Activated CD4-positive, alpha-beta T cell treated with anti-CD3 and anti-CD28 coated beads, Interleukin-2, amount 50 U/mL, for 24 hours (primary cell): ENCODE measurements around the gene ITPKB.

Source experiments
- DNase-seq, 2 donors: peaks; one replicate each; pipeline ENCODE4 v3.0.0-alpha.2; 2020; ENCODE audit warnings: low read depth in 1 of 2, low spot score in 1 of 2

ITPKB gene

GRCh38 chr1:226586116-226586515 is 153.0 kb downstream of the ITPKB start:
- DNase-seq: no peak

GRCh38 chr1:226584164-226584563 is 154.9 kb downstream of the ITPKB start:
- no peak for DNase-seq

- no peak for DNase-seq
Measured at GRCh38 chr1:226582966-226583365, 156.1 kb downstream of the ITPKB start.
